Testis (tissue), 2 donors: Measurements from ENCODE around the gene GPS1.

Source experiments
- CTCF ChIP-seq, 3 experiments: fragments of 450-650 bp in 2 of 3; fragments of 200-600 bp in 1 of 3; sonication (generic) in 1 of 3; IDR thresholded peaks; one replicate each; pipeline ENCODE4 v1.5.1; 2016 to 2019; ENCODE audit warnings: antibody characterized with exemption in 3 of 3, mild to moderate bottlenecking in 2 of 3, moderate library complexity in 1 of 3
- POLR2A ChIP-seq: fragments of 450-650 bp; IDR thresholded peaks from one replicate; pipeline ENCODE4 v1.6.1; 2017; ENCODE audit warnings: antibody characterized with exemption, mild to moderate bottlenecking, moderate library complexity

GRCh38 chr17:82078433-82078832, 26.7 kb downstream of the GPS1 start:
- TF ChIP-seq CTCF (IDR thresholded peaks at IDR 0.05) (no peak), POLR2A (no peak)
